NCI-H2227 (cell line): Measurements from ENCODE around the gene PHACTR3.
"Not testable (repeated sequence)": the region's sequence is repeated elsewhere in the genome, so short reads cannot be mapped to it uniquely, and the experiment has no call there.

ENCODE experiments used
- DNase-seq: peaks from one replicate; lab custom pipeline; 2025; ENCODE audit not compliant: unreplicated experiment; lab: John Stamatoyannopoulos, UW

Gene PHACTR3

DNA sequence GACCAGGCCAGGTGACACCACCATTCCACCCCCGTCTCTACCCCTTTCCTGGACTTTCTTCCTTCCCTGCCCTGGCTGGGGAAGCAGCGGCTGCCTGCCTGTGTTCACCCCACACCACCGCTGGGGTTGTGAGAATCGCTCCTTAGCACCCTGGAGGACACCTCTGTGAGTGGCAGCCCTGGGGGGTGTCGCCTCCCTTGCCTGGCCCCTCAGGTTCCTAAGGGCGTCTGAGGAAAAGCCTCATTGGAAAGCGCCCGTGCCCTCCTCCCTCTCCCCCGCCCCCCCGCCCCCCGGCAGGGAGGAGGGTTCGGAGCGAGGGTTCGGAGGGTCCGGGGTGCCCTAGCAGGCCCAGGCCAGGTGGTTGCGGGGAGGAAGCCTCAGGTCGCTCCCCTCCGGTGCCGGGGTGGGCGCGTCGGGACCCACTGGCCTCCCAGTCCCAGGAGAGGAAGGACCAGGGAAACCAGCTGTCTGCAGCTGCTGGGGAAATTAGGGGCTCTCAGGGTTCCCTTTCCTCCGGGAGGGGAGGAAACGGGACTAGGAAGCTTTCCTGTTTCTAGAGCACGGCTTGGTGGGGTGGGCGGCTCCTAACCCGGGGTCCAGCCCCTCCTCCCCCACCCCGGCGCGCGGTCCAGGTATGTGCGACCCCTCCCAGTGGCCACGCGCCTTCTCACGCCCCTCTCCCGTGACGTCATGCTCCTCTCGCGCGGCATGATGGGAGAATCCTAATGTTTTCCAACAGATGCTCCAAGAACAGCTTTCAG is at the start of gene PHACTR3:
Gene PHACTR3 (plus strand): TSS at position 760 of the 761 bp plus-strand sequence. CDS start 475 bp downstream, outside the sequence.
- peak; percentile 94 for DNase-seq

DNA sequence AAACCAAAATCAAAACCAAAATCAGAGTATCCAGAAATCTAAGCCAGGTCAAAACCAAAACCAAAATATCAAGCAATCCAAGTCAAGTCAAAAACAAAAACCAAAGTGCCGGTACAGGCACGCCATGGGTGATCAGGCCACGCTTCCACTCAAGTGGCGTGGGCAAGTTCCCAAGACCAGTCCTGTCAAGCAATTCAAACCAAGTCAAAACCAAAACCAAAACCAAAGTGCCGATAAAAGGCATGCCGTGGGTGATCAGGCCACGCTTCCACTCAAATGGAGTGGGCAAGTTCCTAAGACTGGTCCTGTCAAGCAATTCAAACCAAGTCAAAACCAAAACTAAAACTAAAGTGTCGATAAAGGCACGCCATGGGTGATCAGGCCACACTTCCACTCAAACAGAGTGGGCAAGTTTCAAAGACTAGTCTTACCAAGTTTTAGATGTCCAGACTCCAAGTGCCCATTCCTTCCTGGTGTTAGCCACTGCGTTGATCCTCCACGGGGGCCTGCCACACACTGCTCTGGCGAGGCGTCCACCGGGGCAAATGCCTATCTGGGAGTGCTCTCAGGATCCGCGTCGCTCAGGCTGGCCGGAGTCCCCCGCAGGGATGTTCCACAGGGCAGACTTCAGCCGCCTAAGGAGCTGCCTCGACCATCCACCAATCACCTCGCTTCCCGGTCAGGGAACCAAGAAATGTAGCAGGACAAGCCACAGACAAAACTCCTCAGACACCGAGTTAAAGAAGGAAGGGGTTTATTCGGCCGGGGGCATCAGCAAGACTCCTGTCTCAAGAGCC is 46.4 kb upstream of the PHACTR3 start:
- not testable (repeated sequence) for DNase-seq

DNA sequence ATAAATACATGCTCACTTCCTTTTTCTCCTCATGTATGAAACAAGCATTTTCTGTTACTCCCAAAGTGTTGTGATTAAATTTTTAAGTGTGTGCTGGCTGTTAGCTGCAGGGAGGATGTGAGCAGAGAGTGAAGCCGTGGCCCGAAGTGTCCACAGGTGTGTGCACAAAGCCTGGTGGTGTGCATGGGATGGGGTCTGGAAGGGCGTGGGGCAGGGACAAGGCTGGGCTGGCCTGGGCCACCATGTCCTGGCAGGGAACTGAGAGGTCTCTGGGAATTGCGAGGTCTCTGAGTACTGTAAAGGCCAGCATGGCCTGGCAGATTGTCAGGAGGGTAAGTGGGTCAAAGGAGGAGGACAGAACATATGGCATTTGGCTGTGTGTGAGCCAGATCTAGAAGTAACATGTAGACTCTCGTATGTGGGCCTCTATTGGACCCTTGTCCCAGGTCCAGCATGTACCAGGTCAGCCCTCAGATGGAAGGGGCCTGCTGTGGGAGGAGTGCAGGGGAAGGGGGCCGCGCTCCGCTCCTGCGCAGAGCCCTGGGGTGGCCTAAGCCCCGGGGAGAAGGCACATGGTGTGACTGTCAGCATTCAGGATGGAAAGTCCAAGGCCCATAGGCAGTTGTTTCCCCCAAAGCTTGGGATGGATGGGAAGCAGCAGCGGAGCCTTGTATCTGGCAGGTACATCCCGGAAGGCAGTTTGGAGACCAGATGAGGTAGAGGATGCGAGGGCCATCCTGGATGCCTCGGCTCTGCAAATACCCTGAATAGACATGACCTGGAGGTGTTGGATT is 45.1 kb upstream of the PHACTR3 start:
- DNase-seq, result no peak

DNA sequence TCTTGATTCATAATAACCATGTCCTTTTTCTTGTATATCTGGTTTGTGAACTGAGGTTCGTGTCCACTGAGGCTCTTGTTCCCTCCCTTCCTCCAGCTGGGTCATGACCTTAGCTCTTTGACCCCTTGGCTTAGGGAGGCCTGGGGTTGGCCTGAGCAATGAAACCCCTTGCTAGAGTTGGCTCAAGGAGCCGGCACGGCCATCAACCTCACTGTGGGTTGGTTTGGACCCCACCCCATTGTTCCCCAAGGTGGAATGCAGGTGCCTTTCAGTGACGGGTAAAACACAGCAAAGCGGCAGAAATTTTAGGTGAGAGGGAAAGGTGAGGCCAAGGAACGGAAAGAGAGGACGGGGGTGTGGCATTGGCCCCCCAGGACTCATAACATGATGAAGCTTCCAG is 44.5 kb upstream of the PHACTR3 start:
- no peak for DNase-seq

DNA sequence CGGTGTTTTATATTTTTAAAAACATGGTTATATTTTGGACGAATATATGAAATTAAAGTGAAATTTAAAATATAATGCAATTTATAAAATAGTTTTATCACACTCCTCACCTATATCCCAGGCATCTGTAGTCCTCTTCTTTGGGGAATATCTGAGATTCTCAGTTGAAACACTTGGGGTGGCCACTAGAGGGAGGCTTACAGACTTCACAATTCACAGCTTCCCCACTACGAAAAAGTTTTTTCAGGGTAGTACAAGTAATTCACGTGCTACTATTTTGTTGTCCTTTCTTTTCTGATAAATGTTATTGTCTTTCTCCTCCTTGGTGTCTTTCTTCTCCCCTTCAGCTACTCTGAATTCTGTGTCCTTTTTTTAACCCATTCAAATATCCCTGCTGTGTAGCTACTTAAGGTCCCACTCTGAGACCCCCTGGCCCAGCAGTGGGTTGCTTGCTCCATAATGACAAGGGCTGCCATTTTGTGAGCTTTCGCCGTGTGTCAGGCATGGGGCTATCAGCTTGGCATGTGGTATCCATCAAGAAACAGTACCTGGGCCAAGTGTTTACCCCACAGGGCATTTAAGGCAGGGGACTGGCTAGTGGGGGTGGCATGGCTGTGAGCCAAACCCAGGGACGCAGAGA is 43.6 kb upstream of the PHACTR3 start:
- DNase-seq, result peak; percentile 42

DNA sequence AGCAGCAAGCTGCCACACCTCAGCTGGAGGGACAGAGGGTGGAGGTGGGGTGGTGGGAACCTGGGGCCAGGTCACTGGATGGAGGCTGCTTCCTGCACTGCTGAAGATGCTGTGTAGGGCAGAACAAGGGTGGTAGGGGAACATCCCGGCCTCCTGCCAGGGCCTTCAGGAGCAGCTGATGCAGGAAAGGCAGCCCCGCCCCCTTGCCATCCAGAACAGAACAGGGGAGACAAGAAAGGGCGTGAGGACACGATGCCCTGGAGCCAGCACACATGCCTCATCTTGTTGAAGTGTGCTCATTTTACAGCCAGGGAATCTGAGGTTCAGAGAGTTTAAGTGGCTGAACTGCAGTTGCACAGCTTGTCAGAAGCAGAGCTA is 43.1 kb upstream of the PHACTR3 start:
- DNase-seq, result no peak

DNA sequence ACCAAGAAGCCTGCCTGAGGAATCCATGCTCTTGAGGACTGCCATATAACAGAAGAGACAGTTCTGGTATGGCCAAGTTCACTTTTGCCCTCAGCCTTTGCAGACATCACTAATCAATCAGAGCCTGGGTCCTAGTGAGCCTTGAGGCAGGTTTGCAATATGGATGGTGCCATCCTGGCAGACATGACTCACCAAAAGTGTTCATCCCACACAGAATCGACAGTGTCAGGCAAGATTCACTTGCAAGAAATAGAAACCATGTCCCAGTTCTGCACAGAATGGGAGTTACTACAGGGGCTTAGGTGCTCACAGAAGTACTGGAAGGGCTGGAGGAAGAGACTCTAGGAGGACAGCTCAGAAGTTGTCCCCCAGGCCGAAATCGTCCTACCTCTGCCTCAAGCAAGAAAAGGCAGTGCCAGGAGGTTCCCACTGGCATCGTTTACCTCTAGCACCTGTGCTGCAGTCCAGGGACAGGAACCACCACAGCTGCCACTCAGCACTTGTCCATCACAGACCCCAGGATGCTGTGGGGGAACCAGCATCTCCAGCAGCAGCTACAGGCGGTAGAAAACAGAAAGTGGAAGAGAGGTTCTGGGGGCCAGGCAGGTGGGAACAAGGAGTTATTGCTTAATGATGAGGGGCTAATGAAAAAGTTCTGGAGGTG is 42.6 kb upstream of the PHACTR3 start:
- no peak for DNase-seq

DNA sequence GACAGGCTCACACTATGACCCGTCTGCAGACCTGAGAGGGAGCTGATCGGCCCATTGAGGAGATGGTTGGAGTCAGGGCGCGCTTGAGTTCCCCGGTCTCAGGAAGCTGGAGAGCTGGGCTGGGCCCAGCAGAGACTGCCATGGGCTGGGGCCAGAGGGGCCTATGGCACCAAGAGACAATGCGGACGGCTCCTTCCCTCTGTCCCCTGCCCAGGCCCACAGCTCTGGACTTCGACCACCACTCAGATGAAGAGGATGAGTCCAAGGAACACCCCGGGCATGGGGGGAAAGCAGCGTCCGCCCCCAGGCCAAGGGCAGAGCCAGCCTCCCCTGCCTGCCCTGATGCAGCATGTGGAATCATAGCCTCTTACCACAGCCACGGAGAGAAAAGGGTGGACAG is 40.2 kb upstream of the PHACTR3 start:
- no peak for DNase-seq

DNA sequence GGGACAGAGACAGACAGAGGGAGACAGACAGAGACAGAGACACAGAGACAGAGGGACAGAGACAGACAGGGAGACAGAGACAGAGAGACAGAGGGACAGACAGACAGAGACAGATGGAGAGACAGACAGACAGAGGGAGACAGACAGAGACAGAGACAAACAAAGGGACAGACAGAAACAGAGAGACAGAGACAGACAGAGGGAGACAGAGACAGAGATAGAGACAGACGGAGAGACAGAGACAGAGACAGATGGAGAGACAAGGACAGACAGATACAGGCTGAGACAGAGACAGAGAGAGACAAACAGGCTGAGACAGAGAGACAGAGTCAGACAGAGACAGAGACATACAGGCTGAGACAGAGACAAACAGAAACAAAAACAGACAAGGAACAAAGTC is 39.4 kb upstream of the PHACTR3 start:
- no peak for DNase-seq

DNA sequence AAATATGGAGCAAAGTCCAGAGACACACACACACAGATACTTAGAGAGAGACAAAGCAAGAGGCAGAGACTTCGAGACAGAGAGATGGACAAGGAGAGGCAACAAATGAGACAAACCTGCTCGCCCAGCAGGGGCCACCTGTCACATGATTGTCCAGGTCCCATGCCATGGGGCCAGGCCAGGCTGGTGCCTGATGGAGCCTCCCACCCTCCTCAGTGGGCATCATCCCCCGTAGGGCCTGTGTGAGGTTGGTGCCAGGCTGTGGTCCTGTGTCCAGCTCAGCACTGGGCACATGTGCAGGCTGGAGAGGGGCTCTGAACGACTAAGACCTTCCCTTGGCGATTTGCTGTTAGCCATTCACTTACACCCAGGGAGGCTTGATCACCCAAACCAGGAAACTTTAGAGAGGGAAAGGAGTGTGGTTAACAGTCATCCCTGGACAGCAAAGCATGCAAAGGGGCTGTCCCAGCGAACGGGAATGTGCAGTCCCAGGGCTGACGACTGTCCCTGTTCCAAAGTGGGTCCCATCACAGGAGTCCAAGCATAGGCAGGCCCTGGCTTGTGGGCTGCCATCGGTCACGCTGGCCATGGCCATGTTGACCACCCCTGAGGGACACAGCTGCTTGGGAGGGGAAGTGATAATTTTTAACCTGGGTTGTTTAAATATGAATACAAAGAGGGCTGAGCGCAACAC is 38.4 kb upstream of the PHACTR3 start:
- DNase-seq, result no peak

DNA sequence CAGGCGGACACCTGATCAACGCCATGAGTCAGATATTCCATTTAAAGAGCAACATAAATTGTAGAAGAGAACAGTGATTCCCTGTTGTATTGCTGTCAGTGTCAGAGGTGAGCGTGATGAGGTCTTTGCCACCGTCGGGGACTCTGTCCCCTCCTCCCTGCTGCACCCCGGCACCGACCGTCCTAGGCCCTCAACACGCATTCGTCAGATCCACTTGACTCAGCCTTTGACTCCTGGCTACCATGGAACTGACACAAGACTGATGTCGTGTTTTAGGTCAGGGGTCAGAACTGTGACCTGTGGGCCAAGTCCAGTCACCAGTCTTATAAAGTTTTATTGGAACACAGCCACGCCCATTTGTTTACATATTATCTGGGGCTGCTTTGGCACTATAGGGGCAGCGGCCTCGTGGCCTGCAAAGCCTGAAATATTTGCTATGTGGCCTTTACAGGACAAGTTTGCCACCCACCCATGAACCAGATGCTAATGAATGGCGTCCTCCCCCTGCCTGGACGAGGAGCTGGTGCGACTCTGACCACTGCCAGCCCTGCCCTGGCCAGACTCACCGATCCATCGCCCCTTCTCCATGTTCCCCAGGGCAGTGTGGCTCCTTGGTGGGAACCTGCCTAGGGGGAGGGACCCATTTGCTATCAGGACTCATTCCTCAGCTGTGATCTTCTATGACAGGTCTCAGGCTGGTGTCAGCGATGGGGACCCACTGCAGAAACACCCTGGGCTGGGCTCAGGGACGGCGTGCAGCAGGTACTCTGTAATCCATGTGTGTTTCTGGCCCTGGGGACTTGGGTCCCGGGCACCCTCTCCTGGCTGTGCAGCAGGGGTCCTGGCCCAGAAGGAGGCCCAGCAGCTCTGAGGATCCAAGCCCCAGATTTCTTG is 37.5 kb upstream of the PHACTR3 start:
- DNase-seq, result no peak

DNA sequence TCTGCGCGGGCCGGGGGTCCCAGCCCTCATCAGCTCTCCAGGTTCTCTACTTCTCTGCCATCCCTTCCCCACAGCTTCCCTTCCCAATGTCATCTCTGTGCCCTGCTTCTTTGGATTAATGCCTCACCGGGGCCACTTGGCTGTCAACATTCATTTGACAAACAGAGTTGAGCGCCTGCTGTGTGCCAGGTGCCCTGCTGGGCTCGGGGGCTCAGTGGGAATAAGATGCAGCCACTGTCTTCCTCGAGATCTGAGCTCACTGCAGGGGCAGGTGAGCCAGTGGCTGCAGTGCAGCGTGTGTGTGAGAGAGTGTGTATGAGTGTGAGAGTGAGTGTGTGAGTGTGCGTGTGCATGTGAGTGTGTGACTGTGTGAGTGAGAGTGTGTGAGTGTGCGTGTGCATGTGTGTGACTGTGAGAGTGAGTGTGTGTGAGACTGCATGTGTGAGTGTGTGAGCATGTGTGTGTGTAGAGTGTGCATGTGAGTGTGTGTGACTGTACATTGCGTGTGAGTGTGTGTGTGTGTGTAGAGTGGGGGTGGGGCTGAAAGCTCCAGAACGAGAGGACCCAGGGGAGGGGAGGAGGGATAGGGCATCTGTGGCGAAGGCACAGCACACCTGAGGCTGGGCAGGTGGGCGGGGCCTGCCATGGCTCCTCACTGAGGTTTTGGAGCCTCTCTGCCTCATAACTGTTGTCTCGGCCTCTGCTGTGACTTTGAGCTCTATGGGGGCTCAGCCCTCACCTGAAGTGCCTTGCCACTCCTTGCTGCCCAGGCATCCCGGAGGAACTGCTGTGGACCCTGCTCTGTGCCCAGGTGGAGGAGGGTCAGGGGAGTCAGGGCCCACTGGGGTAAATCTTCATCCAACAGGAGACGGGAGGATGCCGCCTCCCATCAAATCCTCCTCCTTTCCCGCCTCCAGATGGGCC is 36.5 kb upstream of the PHACTR3 start:
- no peak for DNase-seq

DNA sequence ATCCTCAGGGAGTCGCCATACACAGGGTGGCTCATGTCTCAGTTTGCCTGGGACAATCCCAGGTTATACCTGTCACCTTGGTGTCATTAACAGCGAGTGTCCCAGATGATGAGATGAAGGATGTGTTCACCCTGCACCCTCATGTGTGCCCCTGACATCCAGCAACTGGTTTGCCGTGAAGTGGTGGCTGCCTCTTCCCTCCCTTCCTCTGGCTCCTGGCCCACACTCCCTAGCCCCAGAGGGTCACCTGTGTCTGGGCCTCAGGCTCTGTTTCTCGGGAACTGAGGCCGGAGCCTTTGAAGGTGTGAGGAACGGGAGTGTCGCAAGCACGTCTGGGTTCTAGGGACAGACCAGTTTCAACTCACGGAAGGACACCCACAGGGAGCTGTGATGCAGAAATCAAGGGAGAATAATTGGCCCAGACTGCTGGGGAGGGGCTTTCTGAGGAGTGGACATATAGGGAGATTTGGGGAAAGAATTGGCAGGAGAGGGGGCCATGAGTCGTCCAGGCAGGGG is 35.8 kb upstream of the PHACTR3 start:
- no peak for DNase-seq

DNA sequence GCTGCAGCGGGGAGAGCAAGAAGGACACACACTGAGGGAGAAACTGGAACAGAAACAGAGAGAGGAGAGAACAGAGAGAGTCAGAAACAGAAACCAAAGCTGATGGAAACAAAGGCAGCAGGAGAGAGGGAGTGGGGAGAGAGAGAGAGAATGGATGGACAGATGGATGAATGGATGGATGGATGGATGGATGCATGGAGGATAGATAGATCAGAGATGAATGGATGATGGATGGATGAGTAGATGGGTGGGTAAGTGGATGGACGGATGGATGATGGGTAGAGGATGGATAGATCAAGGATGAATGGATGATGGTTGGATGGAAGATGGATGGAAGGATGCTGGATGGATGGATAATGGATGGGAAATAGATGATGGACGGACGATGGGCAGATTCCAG is 35.0 kb upstream of the PHACTR3 start:
- no peak for DNase-seq

DNA sequence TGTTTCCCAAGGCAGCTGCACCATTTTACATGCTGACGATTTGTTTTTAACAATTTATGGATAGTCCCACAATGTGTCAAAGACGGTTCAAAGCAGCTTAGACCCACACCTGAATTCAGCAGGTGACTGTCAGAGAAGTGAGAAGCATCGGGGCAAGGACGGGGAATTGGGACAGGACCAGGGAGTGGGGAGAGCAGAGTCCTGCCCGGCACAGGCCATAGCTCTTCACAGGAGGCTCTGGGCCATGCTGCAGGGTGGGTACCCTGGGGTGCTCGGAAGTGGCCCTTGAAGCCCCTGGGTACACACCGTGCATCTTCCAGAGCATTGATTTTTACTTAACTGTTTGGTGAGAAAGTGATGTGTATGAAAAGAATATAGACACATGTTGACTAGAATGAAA is 33.2 kb upstream of the PHACTR3 start:
- DNase-seq, result no peak

DNA sequence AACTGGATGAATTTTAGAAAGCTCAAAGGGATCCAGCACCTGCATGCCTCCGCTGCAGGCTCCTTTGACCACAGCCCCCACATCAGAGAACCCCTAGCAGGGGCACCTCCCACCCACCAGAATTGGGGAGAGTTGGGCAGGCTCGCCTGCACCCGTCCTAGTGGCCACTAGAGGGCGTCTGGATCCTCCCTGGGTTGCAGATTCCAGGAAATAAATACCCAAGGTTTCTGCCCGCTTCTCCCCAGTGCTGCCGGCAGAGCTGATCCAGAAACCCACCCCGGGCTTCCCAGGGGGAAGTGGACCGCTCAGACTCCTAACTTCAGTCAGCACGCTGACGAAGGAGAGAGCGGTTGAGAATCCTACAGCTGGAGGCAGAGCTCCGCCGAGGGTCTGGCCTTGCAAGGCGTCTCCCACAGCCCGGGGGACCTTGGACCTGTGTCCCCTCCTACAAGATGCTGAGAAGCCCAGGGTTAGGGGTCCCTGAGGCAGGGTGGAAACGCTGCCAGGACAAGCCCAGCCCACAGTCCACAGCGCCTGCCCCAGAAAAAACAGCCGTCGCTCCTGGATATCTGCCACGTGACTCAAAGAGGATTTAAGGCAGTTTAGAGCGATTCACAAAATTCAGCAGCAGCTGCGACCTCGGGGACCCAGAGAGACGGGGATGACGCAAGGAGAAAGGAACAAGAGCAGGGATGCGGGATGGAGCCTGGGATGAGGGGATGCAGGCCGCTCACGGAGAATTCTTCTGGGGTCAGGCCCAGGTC is 32.6 kb upstream of the PHACTR3 start:
- DNase-seq, result peak; percentile 88

DNA sequence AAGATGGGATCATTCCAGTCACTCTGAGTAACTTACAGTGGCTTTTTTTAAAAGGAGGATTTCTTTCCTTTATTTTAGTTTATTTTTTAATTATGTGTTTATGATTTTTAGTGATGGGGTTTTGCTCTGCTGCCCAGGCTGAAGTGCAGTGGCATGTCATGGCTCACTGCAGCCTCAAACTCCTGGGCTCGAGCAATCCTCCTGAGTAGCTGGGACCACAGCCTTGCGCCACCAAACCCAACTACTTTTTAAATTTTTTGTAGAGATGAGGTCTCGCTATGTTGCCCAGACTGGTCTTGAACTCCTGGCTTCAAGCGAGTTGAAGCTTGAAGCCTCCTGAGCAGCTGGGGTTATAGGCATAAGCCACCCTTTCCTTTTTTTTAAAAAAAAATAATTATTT is 31.8 kb upstream of the PHACTR3 start:
- DNase-seq, result no peak
